Hepatocyte (in vitro differentiated cells): Measurements from ENCODE around the gene ITGB2. TPM values are rescaled to one million over a fixed set of nuclear protein-coding genes. Genes with fewer than 3 reads are reported as not detected.

ENCODE experiments used
- DNase-seq: peaks from one replicate; pipeline ENCODE4 v3.0.0-alpha.2; 2016; ENCODE audit warnings: low spot score
- H2AFZ ChIP-seq: fragments of 200-600 bp; sonication (generic); 2 replicates; pipeline ENCODE4 v1.6.0; 2016; ENCODE audit warnings: antibody characterized with exemption, mild to moderate bottlenecking
- H3K27ac ChIP-seq: fragments of 200-600 bp; sonication (generic); 2 replicates; pipeline ENCODE4 v1.5.1; 2016; ENCODE audit warnings: mild to moderate bottlenecking
- H3K27me3 ChIP-seq: fragments of 200-600 bp; sonication (generic); 2 replicates; pipeline ENCODE4 v1.6.1; 2016
- H3K36me3 ChIP-seq: fragments of 200-600 bp; sonication (generic); replicated peaks from 2 replicates; pipeline ENCODE4 v1.5.1; 2016; ENCODE audit warnings: low read depth; ENCODE audit not compliant: insufficient read depth
- H3K4me1 ChIP-seq: fragments of 200-600 bp; sonication (generic); 2 replicates; pipeline ENCODE4 v1.5.1; 2016; ENCODE audit warnings: mild to moderate bottlenecking, moderate library complexity; ENCODE audit not compliant: insufficient read depth
- H3K4me2 ChIP-seq: fragments of 200-600 bp; sonication (generic); 2 replicates; pipeline ENCODE4 v1.6.0; 2016
- H3K4me3 ChIP-seq: fragments of 200-600 bp; sonication (generic); 2 replicates; pipeline ENCODE4 v1.5.1; 2016; ENCODE audit warnings: mild to moderate bottlenecking
- H3K79me2 ChIP-seq: fragments of 200-600 bp; sonication (generic); 2 replicates; pipeline ENCODE4 v1.6.0; 2017; ENCODE audit warnings: mild to moderate bottlenecking
- H3K9me2 ChIP-seq: fragments of 200-600 bp; sonication (generic); replicated peaks from 2 replicates; pipeline ENCODE4 v1.6.0; 2017; ENCODE audit warnings: mild to moderate bottlenecking; ENCODE audit not compliant: insufficient read depth
- H3K9me3 ChIP-seq: fragments of 200-600 bp; sonication (generic); 2 replicates; pipeline ENCODE4 v1.5.1; 2016; ENCODE audit warnings: low read depth, mild to moderate bottlenecking
- H4K20me1 ChIP-seq: fragments of 200-600 bp; sonication (generic); 2 replicates; pipeline ENCODE4 v1.6.0; 2016; ENCODE audit warnings: mild to moderate bottlenecking; ENCODE audit not compliant: insufficient read depth, poor library complexity, severe bottlenecking
- CTCF ChIP-seq: fragments of 200-600 bp; sonication (generic); IDR thresholded peaks from 2 replicates; pipeline ENCODE4 v1.5.1; 2016; ENCODE audit warnings: antibody characterized with exemption, mild to moderate bottlenecking; ENCODE audit not compliant: poor library complexity
- EZH2 ChIP-seq: fragments of 200-600 bp; sonication (generic); IDR thresholded peaks from 2 replicates; pipeline ENCODE4 v1.6.1; 2016; ENCODE audit warnings: antibody characterized with exemption, mild to moderate bottlenecking, borderline replicate concordance
- EZH2phosphoT487 ChIP-seq: fragments of 200-600 bp; sonication (generic); IDR thresholded peaks from one replicate; pipeline ENCODE4 v1.6.1; 2018; ENCODE audit warnings: antibody characterized with exemption, mild to moderate bottlenecking, low read depth, moderate library complexity; ENCODE audit not compliant: unreplicated experiment, severe bottlenecking
- WGBS: methylation state at CpG from one replicate; pipeline ENCODE4 v1.1.6; 2016; ENCODE audit warnings: low lambda C conversion rate; ENCODE audit errors: missing lambda C conversion rate; 5-methylcytosine and 5-hydroxymethylcytosine counted together
- polyA plus RNA-seq: library from polyadenylated mRNA; unstranded; fragments of >200 nt; fragmentation: Nextera tagmentation; extraction: Ambion mirVana; gene quantifications from 2 replicates; pipeline ENCODE4 v1.2.1, GENCODE V29; 2016
- total RNA-seq: library from RNA; depleted of rRNA; stranded (reverse); fragments of >200 nt; gene quantifications from 2 replicates; pipeline ENCODE4 v1.2.3, GENCODE V29; 2014

ITGB2 gene
- total and polyA plus RNA-seq, 2 experiments from 2014 or later: 3.8 to 4.2 TPM

DNA sequence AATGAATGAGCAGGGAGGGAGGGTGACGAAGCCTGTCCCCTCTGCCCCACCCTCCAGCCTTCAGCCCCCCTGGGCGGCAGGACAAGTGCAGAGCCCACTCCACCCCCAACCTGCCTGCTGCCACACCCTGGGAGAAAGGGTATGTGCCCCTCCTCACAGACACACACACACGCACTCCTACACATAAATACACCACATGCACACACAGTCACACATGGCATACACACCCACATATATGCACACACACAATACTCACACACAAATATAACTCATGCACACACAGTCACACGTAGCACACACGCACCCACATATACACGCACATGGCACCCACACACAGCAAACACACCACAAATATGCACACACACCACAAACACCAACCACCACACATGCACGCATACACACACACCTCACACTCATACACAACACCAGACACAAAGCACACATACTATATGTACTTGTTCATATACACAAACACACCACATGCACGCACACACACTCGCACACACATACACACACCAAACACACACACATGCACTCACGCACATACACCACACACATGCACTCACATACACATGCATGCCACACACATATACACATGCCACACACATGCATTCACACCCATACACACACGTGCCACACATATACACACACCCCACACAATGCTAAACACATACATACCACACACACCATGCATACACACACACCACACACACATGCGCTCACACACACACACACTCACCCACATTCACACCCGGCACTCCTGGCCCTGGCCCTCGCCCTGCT is 16.4 kb downstream of the ITGB2 start:
- H3K27me3 ChIP-seq: peaks cover 4% of the 10 kb centered on the region
- DNase-seq: no peak
- no peaks in the 10 kb centered on the region for H3K9me2 ChIP-seq
- H3K4me2 ChIP-seq: no peak overlapping the region
- no peak overlapping the region for H3K4me3 ChIP-seq
- H2AFZ ChIP-seq: no peak overlapping the region
- no peak overlapping the region for H3K27ac ChIP-seq
- H3K4me1 ChIP-seq: peaks cover 5% of the 10 kb centered on the region
- TF ChIP-seq EZH2 (no peak), EZH2phosphoT487 (no peak), CTCF (no peak)
- H4K20me1 ChIP-seq: no peaks in the 10 kb centered on the region
- no peaks in the 10 kb centered on the region for H3K36me3 ChIP-seq
- H3K9me3 ChIP-seq: no peaks in the 10 kb centered on the region
- no peaks in the 10 kb centered on the region for H3K79me2 ChIP-seq
- 93% methylated on average over 14 of the region's 14 CpGs for WGBS

DNA sequence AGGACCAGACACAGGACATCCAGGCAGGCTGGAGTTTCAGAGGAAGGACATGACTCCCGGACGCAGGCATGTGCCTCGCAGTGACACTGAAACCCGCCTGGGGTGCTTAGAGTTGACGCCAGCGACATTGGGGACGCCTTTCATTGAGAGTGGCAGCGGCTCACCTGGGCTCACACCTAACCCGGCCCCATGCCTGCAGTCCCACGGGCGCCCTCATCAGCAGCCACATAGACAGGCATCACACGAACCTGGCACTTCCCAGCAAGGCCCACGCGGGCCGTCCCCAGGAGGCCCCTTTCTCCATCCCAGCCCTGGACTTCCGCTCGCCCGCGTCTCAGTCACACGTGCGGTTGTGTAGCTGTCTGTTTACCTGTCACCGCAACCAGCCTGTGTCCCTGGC is 17.0 kb downstream of the ITGB2 start:
- Histone ChIP-seq H3K27ac (no peak overlapping the region), H2AFZ (no peak overlapping the region), H3K4me2 (no peak overlapping the region), H3K4me1 (peaks cover 5% of the 10 kb centered on the region), H3K9me3 (no peaks in the 10 kb centered on the region), H4K20me1 (no peaks in the 10 kb centered on the region), H3K36me3 (no peaks in the 10 kb centered on the region), H3K4me3 (no peak overlapping the region), H3K9me2 (no peaks in the 10 kb centered on the region), H3K79me2 (no peaks in the 10 kb centered on the region), H3K27me3 (peaks cover 4% of the 10 kb centered on the region)
- no peak for TF ChIP-seq EZH2phosphoT487
- TF ChIP-seq EZH2: no peak
- TF ChIP-seq CTCF: no peak
- 89% methylated on average over 22 of the region's 22 CpGs for WGBS
- no peak for DNase-seq

GRCh38 chr21:44903050-44903685 is 17.5 kb downstream of the ITGB2 start:
- H3K79me2 ChIP-seq: no peaks in the 10 kb centered on the region
- H3K27me3 ChIP-seq: peaks cover 4% of the 10 kb centered on the region
- H2AFZ ChIP-seq: no peak overlapping the region
- H3K4me3 ChIP-seq: no peak overlapping the region
- H3K36me3 ChIP-seq: no peaks in the 10 kb centered on the region
- DNase-seq: no peak
- H4K20me1 ChIP-seq: no peaks in the 10 kb centered on the region
- WGBS: 92% methylated on average over 17 of the region's 18 CpGs
- peaks cover 5% of the 10 kb centered on the region for H3K4me1 ChIP-seq
- TF ChIP-seq EZH2 (no peak), EZH2phosphoT487 (no peak), CTCF (no peak)
- H3K9me2 ChIP-seq: no peaks in the 10 kb centered on the region
- H3K9me3 ChIP-seq: no peaks in the 10 kb centered on the region
- H3K27ac ChIP-seq: no peak overlapping the region
- H3K4me2 ChIP-seq: no peak overlapping the region
